ENCODE results near the gene DDO.
"Not testable (repeated sequence)": the region's sequence is repeated elsewhere in the genome, so short reads cannot be mapped to it uniquely, and the experiment has no call there.

Gene DDO, protein sequence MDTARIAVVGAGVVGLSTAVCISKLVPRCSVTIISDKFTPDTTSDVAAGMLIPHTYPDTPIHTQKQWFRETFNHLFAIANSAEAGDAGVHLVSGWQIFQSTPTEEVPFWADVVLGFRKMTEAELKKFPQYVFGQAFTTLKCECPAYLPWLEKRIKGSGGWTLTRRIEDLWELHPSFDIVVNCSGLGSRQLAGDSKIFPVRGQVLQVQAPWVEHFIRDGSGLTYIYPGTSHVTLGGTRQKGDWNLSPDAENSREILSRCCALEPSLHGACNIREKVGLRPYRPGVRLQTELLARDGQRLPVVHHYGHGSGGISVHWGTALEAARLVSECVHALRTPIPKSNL

DNA sequence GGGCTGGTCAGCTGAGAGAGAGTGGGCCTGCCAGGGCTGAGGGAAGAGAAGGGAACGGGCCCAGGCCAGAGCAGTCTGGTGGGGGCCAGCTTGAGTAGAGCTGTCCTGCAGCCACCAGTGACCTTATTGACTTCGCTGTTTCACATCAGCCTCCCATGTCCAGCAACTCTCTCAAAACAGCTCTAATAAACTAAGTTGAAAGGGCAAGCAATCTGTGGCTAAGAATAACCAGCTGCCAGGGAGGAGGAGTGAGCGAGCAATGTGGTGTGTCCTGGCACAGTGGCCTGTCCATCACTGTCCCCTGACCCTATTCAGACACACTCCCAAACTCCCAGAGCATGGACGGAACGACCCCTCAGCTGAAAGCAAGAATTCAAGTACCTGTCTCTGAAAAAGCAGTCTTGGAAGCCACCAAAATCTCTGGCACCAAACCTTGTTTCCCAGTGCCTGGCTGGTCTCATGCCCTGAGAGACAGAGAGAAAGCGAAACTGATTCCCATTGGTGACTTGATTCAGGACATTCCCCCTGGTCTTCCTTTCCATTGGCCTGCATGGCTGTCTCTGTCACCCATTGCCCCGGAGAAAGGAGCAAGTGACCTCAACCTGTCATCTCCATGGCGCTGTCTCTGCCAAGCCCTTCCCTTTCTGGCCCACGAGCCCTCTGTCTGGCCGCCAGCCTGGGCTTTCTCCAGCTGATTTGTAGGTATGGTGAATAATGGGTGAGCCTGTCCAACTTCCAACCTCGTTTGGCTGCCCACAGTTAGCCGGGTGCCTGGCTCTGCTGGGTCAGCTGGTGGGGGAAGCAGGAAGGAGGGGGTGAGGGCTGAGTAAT, at the start of gene DDO:
TSS of gene DDO (minus strand) at position 490 of the 831 bp plus-strand sequence. CDS start 2,113 bp downstream, outside the sequence.
- peak; percentile 54 for DNase-seq (ENCODE audit: low spot score)

DNA sequence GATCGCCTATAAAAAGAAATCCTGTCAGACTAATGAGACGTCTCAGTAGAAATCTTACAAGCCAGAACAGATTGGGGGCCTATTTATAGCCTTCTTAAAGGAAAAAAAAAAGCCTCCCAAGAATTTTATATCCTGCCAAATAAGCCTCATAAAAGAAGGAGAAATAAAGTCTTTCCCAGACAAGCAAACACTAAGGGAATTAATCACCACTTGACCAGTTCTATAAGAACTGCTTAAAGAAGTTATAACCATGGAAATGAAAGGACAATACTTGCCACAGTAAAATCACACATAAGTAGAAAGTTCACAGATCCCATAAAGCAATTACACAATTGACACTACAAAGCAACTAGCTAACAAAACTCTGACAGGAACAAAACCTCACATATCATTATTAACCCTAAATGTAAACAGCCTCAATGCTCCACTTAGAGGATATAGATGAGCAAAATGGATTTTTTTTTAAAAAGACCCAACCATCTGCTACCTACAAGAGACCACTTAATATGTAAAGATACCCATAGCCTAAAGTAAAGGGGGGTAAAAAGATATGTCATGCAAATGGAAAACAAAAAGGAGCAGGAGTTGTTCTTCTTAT, 47.6 kb upstream of the DDO start:
- DNase-seq (ENCODE audit: low spot score) = no peak

DNA sequence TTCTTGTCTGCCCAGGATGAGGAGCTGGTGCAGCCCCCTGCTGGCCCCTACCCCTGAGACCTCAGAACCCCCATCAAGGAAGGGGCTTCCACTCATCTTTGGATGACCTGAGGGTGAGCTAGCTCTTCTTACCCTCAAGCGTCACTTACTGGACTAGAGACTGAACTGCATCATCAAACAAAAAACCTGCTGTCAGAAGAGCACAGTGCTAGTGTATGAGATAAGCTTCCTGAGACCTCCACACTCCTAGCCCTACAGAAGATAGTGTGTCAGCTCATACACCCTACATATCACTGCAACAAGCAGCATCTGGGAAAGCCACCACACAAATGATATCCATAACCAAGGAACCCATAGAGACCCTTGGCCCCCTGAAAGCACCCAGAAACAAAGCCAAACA, 46.0 kb upstream of the DDO start:
- no peak for DNase-seq (ENCODE audit: low spot score)

DNA sequence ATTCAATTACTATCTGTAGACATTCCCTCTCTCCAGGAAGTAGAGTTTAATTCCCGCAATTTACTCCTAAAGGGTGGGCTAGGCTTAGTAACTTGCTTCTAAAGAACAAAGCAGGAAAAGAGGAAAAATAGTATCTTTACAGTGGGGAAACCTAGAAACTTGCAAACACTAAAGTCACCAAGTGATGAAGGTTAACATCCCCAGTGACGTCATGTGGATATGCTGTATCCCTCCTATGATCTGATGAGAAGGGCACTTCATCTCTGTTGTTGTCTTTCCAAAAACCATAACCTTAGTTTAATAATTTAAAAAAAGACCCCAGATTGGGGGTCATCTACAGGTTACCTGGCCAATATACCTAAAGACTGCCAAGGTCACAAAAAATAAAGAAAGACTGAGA, 43.8 kb upstream of the DDO start:
- DNase-seq (ENCODE audit: low spot score) = no peak

DNA sequence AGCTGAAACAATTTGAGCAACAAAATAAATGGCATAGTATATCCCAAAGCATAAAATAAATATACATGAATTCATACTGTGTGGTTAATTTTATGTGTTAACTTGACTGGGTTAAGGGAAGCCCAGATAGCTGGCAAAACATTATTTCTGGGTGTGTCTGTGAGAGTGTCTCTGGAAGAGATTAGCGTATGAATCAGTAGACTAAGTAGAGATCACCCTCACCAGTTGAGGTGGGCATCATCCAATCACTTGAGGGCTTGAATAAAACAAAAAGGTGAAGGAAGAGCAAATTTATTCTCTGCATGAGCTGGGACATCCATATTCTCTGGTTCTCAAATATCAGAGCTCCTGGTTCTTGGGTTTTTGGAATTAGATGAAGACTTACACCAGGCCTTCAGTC, 43.1 kb upstream of the DDO start:
- no peak for DNase-seq (ENCODE audit: low spot score)

DNA sequence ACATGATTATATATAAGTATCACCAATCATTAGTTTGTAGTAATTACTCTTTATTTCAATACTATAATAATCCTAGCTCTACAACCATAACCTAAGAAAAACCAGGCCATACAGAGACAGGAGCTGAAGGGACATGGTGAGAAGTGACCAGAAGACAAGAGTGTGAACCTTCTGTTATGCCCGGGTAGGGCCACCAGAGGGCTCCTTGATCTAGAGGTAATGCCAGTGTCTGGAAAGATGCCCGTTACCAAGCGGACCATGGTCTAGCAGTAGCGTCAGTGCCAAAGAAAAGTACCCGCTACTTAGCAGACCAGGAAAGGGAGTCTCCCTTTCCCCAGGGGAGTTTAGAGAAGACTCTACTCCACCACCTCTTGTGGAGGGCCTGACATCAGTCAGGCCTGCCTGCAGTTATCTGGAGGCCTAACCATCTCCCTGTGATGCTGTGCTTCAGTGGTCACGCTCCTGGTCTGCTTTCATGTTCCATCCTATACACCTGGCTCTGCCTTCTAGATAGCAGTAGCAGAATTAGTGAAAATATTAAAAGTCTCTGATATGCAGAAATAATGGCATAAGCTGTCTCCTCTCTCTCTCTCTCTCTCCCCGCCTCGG, 42.3 kb upstream of the DDO start:
- DNase-seq (ENCODE audit: low spot score) = not testable (repeated sequence)

DNA sequence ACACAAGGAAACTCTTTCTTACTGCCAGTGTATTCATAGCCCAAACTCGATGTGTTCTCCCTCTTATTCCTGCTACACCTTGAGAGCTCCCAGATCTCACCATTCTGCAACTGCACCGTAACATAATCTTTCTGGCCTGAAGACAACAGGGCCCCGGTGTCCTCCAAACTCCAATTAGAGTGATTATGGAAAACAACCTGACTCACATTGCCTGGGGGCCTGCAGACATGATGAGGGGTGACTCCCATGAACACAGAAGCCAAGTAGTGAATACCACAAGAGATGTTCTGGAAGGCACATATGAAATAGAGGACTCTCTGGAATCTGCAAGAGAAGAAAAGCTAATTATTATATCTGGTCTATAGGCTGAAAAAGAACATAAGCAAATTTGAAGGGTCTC, 41.3 kb upstream of the DDO start:
- no peak for DNase-seq (ENCODE audit: low spot score)

DNA sequence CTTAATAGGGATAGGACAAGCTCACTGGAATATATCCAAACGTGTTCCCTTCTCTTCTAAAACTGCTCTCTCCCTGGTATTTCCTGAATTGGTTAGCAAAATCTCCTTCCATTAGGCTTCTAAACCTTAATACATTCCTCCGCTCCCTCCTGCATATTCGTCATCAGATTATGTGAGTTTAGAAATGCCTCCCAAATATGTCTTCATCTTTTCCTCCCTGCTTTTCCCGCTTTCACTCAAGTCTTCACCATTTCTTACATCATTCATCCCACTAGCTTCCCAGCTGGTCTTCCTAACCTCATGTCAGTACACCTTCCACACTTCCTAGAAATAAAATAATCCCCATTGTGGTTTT, 34.1 kb upstream of the DDO start:
- no peak for DNase-seq (ENCODE audit: low spot score)

DNA sequence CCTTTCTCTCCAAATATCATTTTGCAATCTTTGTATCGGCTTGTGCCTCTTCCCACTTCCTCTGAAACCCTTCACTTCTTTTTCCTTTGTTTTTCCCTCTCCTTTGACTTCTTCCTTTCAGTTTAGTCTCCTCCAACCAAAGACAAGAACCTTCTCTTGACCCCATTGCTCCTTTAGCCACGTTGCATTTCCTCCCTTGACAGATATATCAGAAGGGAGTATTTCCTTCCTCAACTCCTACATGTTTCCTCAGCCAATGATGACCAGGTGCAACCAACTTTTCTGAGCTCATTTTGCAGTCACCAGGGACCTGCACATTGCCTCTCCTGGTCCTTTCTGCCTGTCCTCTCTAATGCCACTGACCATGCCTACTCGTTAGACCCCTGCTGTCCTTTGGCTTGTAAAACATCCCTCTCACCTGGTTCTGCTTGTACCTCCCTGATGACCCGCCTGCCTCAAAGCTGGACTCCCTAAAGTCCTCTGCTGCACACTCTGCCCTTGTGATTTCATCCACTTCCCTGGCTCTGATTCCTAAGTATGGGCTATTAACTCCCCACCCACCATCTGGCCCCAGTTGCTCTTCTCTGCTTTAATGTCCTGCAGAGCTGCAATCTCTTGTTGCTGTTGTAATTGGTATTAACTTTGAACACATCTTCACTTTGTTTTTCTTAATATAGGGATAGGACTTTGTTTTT, 33.6 kb upstream of the DDO start:
- DNase-seq (ENCODE audit: low spot score) = no peak

DNA sequence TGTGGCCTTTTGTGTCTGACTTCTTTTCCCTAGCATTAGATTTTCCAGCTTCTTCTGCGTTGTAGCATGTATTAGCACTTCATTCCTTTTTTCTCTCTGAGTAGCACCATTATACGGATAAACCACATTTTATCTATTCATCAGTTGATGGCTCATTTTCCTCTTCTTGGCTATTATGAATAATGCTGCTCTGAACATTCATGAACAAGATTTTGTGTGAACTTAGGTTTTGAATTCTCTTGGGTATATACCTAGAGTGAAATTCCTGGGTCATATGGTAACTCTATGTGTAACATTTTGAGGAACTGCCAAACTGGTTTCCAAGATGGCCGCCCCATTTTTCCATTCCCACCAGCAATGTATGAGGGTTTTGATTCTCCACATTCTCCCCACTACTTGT, 32.4 kb upstream of the DDO start:
- DNase-seq (ENCODE audit: low spot score) = no peak

DNA sequence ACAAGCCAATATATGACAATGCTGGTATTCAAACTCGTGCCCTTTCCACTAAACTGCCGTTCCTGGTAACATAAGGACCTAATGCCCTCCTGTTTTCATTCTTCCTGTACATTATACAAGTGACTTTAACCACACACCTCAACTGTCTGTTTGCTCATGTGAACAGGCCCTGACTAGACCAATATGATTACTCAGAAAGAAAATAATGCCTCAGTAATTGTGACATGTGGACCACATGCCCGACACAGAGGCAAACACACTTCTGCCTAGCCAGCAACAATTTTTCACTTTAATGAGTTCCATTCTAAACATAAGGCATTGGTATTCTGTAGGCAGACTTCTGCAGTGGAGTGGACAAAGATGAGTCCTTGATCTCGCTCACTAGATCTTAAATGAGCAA, 31.0 kb upstream of the DDO start:
- no peak for DNase-seq (ENCODE audit: low spot score)

DNA sequence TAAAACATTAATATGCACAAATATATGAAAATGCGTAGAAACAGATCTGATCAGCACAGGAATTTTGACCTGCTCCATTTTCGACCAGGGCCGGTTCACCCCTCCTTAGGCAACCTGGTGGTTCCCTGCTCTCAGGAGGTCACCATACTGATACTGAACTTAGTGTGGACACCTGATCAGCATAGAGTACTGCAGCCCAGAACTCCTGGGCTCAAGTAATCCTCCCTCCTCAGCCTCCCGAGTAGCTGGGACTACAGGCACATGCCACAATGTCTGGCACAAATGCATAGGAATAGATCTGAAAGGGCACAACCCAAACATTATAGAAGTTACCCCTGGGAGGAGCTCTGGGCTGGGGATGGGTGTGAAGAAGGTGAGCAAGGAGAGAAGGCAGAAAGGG, 24.7 kb upstream of the DDO start:
- DNase-seq (ENCODE audit: low spot score) = no peak

DNA sequence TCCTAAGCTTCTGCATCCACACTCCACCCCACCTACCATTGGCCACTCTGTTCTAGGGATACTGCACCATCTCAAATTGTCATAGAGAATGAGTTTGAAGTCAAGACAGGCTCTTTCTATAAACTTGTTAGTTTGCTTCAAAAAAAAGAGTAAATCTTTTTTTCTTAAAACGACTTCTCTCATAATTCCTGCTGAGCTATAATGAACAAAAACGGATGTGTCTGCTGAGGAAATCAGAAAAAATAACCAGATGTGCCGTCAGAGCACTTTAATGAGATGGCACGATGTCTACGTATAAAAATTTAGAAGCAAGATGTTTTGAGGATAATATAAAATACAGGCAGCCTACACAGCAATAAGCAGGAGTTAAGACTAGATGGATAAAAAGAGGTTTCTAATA, 24.0 kb upstream of the DDO start:
- DNase-seq (ENCODE audit: low spot score) = no peak

DNA sequence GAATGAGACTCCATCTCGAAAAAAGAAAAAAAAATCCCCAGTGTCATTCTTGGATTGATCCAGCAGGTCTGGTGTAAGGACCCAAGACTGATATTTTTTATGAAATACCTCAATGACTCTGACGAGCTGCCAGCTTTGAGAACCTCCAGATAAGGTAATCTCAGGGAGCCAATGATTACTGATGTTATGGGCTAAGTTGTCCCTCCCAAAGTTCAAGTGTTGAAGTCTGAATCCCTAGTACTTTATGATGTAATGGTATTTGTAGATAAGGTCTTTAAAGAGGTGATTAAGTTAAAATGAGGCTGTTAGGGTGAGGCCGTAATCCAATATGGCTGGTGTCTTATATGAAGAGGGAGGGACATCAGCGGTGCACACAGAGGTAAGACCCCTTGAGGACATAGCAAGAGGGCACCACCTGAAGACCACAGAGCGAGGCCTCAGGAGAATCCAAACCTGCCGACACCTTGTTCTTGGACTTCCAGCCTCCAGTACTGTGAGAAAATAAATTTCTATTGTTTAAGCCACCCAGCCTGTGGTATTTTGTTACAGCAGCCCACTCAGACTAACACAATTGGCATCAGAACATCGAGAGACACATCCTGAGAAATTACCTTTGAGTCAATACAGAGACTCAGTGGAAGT, 19.7 kb upstream of the DDO start:
- no peak for DNase-seq (ENCODE audit: low spot score)

DNA sequence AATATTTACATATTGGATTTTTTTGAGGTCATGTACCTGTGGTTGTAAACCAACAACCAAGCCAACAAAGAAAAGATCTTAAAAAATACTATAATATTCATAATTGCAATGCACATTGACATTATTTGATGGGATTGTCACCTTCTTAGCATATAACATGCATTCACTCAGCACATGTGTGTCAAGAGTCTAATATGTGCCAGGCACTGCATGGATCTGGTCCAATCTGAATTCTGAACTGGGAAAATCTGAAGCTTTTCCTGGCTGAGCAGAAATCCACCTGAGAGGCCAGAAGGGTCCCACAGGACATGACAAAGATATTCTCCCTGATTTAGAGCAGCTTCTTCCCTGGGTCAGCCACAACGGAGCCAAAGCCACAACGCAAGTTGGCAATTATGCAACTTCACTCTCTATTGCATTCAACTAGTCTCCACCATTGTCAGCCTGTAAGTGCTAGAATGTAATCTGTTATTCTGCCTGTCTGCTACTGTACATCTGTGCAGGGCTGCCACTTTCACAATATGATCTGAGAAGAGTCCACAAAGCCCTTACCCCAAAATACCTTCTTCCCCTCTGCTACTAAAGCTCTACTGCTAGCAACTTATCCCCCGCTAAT, 17.0 kb upstream of the DDO start:
- DNase-seq (ENCODE audit: low spot score) = no peak

DNA sequence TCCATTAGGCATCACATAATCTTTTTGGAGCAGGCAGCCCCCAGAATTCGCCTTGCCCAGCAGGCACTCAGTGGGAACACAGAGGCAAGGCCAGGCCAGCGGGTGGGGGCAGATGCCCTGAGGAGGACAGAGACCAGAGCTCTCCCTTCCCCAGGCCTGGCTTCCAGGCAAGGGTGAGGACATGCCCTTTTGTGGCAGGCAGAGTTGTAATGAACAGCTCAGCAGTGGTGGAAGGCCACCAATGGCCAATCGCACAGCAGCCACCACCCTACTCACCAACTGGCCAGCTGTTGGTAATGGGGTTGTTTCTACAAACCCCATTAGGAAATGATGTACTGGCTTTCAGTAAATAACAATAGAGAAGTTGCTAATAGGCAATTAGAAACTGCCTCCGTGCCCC, 15.4 kb upstream of the DDO start:
- DNase-seq (ENCODE audit: low spot score) = no peak

DNA sequence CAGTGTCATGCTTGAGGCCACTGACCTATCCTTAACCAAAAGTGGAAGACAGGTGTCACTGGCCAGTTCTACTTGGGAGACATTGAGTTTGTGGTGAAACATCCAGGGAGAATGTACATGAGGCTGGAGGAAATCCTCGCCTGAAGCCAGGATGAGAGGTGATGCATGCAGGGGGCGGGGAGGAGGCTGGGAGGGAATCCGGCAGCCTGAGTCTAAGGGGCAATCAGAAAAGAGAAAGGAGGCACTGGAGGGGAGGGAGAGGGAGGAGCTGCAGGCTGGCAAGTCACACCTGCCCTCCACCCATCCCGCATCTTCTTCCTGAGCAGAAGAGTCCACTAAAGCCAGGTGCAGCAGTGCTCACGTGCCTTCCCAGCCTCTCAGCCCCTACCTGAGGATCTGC, 14.9 kb upstream of the DDO start:
- DNase-seq (ENCODE audit: low spot score) = no peak

DNA sequence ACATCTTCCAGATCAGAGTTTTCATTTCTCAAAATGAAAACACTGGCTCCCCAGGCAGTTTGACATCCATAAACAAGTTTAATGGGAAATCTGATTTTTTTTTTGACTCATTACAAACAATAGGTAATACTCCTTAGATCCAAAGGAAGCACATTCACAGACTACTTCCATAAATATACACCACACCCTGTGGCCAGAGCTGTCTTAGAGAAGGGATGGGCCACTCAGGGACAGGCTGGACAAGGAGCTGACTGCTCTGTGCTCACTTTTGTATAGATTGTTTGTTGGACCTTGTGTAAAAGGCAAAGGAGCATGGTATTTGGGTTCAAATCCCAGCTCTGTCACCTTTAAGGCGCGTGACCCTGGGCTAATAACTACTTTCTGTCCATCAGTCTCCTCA, 12.8 kb upstream of the DDO start:
- DNase-seq (ENCODE audit: low spot score) = no peak

DNA sequence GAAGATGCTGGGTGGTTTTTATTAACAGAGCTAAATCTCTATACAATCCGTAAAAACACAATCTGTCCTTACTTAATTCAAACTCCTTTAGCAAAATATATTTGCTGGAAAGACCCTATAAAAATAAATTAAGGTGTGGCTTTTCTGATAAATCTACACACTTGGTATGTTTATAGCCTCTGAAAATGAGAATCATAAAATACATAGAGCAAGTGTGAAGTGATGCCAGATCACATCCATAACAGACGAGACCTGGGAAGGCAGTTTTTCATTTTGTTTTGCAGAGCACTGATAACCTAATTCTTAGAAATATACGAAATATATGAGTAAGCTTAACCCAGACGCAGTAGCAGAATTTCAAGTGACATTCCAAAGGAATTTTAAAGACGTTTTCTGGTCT, 10.4 kb upstream of the DDO start:
- no peak for DNase-seq (ENCODE audit: low spot score)

DNA sequence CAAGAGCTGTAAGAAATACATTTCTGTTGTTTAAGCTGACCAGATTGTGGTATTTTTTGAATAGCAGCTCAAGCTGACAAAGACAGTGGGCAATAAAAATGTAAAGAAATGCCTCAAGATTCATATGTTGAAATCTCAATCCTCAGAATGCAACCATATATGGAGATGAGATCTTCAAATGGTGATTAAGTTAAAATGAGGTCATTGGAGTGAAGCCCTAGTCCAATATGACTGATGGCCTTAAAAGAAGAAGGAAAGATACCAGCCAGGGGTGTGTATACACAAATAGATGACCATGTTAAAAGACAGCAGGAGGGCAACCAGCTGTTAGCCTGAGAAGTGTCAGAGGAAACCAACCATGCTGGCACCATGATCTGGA, 7.1 kb upstream of the DDO start:
- DNase-seq (ENCODE audit: low spot score) = no peak

DNA sequence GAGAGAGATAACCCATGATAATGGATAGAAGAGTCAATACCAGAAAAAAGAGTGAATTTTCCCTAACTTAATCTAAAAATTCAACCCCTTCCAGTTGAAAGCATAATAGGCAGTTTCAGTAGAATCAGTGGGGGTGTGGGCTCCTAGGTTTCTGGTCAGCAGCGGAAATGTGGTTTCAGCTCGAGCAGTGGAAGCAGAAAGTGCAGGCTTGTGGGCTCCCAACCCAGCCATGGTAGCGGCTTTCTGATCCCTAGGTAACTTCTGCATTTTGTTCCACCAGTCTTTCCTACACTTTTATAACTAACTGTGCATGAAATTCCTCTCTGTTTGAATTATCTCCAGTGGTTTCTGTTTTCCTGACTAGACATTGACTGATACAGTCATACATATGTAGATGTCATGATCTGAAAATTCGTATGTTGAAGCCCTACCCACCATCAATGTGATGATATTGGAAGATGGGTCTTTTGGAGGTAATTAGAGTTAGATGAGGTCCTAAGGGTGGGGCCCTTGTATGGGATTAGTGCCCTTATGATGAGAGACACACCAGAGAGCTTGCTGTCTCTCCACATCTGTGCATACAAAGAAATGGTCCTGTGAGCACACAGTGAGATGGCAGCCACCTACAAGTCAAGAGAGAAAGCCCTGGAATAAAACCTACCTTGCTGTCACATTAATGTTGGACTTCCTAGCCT, 6.5 kb upstream of the DDO start:
- DNase-seq (ENCODE audit: low spot score) = no peak

Measured in GM03348 (cell line).